Measurements from ENCODE around the gene RFTN1. TPM values are rescaled to one million over a fixed set of nuclear protein-coding genes. Genes with fewer than 3 reads are reported as not detected.
A peak's percentile ranks its signal among the peaks of the same experiment; 100 is the strongest.

The RFTN1 gene
- polyA plus RNA-seq, 4 donors = 30.2 to 35.5 (median 32.5) TPM

GRCh38 chr3:16417945-16418739, 95.4 kb downstream of the RFTN1 start:
- DNase-seq (ENCODE audit: low read depth in 4 of 4, low spot score in 2 of 4) = no peak

- no peak for DNase-seq (ENCODE audit: low read depth in 4 of 4, low spot score in 2 of 4)
Observed at GRCh38 chr3:16415911-16416476, 97.5 kb downstream of the RFTN1 start.

- DNase-seq (ENCODE audit: low read depth in 4 of 4, low spot score in 2 of 4) = no peak
Observed at GRCh38 chr3:16413321-16413720, 100.2 kb downstream of the RFTN1 start.

- DNase-seq (ENCODE audit: low read depth in 4 of 4, low spot score in 2 of 4) = no peak
Observed at GRCh38 chr3:16412192-16412800, 101.2 kb downstream of the RFTN1 start.

- no peak for DNase-seq (ENCODE audit: low read depth in 4 of 4, low spot score in 2 of 4)
Observed at GRCh38 chr3:16411441-16411840, 102.1 kb downstream of the RFTN1 start.

DNA sequence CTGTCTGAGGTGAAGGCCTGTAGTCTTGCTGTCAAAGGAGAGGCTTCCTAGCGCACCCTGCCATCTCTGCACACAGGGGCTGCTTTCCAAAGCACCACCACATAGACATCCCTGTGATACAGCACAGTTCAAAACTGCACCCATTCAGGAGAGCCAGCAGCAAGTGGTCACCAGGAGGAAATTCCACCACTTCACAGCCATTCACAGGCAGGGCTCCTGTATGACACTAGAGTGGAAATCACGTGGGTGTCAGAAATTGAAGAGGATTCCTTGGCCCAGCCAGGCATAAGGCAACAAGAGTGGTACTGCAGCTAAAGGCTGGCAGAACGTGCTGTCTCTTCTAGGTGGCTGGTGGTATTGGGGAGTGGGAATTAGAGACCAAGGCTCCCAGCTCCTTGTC, 102.8 kb downstream of the RFTN1 start:
- no peak for DNase-seq (ENCODE audit: low read depth in 4 of 4, low spot score in 2 of 4)

GRCh38 chr3:16409032-16409431, 104.5 kb downstream of the RFTN1 start:
- DNase-seq (ENCODE audit: low read depth in 4 of 4, low spot score in 2 of 4) = no peak

DNA sequence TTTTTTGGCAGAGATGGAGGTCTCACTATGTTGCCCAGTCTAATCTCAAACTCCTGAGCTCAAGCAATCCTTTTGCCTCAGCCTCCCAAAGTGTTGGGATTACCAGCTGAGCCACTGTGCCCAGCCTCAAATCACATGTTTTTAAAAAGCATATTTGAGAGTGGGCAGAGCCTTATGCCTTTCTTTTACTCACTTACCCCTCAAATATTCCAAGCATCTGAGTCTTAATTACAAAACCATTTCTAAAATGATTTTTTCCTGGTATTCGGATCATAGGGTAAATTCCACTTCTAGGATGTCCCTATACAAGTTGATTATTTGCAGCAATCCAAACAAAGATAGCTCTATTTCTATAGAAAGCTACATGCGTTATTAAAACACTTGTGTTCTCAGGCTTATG, 106.1 kb downstream of the RFTN1 start:
- no peak for DNase-seq (ENCODE audit: low read depth in 4 of 4, low spot score in 2 of 4)

- no peak for DNase-seq (ENCODE audit: low read depth in 4 of 4, low spot score in 2 of 4)
Observed at GRCh38 chr3:16406579-16406978, 106.9 kb downstream of the RFTN1 start.

GRCh38 chr3:16406166-16406565, 107.3 kb downstream of the RFTN1 start:
- DNase-seq (ENCODE audit: low read depth in 4 of 4, low spot score in 2 of 4) = no peak

GRCh38 chr3:16404349-16404895, 109.1 kb downstream of the RFTN1 start:
- DNase-seq (ENCODE audit: low read depth in 4 of 4, low spot score in 2 of 4) = no peak

- DNase-seq (ENCODE audit: low read depth in 4 of 4, low spot score in 2 of 4) = no peak
Observed at GRCh38 chr3:16402451-16402850, 111.0 kb downstream of the RFTN1 start.

DNA sequence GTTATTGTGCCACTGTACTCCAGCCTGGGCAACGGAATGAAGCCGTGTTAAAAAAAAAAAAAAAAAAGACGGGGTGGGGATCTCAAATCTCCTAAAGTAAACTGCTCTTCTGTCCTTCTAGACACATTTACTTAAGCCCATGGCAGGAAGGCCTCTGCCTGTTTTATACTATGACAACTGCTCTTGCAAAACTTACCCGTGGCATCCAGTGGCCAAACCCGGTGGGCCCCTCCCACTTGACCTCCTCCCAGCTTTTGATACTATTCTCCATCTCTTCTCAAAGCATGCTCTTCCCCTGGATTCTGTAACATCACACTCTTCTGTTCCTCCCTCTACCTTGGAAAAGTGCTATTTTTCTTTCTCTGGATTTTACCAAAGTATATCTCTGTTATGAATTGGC, 112.2 kb downstream of the RFTN1 start:
- DNase-seq (ENCODE audit: low read depth in 4 of 4, low spot score in 2 of 4) = no peak

GRCh38 chr3:16400106-16400931, 113.2 kb downstream of the RFTN1 start:
- peak in 1 of 4 donors; percentile 52 for DNase-seq (ENCODE audit: low read depth in 4 of 4, low spot score in 2 of 4)

GRCh38 chr3:16399473-16399872, 114.0 kb downstream of the RFTN1 start:
- peak in 2 of 4 donors; percentile 59 to 60 for DNase-seq (ENCODE audit: low read depth in 4 of 4, low spot score in 2 of 4)

DNA sequence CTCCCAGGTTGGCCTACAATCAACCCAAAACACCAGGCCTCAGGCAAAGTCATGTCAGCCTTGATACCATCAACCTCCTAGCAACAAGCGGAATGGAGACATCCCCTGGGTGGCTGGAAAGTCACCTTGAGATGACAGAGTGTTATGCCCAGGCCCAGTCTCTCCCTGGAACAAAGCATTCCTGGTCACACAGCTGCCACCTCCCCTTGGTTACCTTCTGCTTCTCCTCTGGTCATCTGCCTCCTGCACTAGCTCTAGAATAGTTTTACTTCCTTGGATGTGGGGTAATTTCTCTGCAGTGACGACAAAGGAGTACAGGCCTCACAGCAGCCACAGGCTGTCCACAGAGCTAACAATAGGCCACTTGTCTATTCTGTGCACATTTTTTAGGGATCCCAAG, 114.9 kb downstream of the RFTN1 start:
- no peak for DNase-seq (ENCODE audit: low read depth in 4 of 4, low spot score in 2 of 4)

- DNase-seq (ENCODE audit: low read depth in 4 of 4, low spot score in 2 of 4) = no peak
Observed at GRCh38 chr3:16396202-16396601, 117.3 kb downstream of the RFTN1 start.

GRCh38 chr3:16395212-16395611, 118.3 kb downstream of the RFTN1 start:
- no peak for DNase-seq (ENCODE audit: low read depth in 4 of 4, low spot score in 2 of 4)

DNA sequence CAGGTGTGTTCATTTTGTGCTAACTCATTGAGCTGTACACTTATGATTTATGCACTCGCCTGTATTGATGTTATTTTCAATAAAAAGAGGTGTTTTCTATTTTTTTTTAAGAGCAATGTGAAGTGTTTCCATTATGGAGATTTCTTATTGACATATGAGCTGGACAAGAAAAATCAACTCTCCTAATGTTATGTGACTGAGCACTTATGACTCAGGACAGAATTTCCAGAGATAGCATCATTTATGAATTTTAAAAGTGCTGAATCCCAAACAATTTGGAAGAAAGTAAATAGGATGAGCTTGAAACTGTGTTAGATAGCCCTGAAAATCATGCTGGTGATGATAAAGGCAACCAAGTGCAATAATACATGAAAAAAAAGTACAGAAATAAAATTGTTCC, 118.9 kb downstream of the RFTN1 start:
- no peak for DNase-seq (ENCODE audit: low read depth in 4 of 4, low spot score in 2 of 4)

- DNase-seq (ENCODE audit: low read depth in 4 of 4, low spot score in 2 of 4) = no peak
Observed at GRCh38 chr3:16392717-16393116, 120.8 kb downstream of the RFTN1 start.

- DNase-seq (ENCODE audit: low read depth in 4 of 4, low spot score in 2 of 4) = no peak
Observed at GRCh38 chr3:16392065-16392464, 121.4 kb downstream of the RFTN1 start.
